Cardiac septum (tissue), 1 donor: Measurements from ENCODE around the gene KCNT1. TPM values are rescaled to one million over a fixed set of nuclear protein-coding genes. Genes with fewer than 3 reads are reported as not detected.

Experiments
- DNase-seq: peaks from one replicate; pipeline ENCODE4 v3.0.0-alpha.2; 2020; ENCODE audit warnings: low spot score
- intact Hi-C: fragments of 100-400 bp; cut with DNase I; formaldehyde crosslinking; loops from one replicate; pipeline ENCODE4 v1.14.0; 2022
- total RNA-seq: library from RNA; stranded (reverse); fragmentation: NEBNext Ultra II Directional; extraction: Animal tissue kit (Norgen Biotek cat#: 25700); gene quantifications from one replicate; pipeline ENCODE4 v1.2.1, GENCODE V29; 2021
- donor health status: DM: no; HTN: no; CAD: no.

Gene KCNT1
- total RNA-seq, 1 donor from 2014 or later = 1.2 TPM

DNA sequence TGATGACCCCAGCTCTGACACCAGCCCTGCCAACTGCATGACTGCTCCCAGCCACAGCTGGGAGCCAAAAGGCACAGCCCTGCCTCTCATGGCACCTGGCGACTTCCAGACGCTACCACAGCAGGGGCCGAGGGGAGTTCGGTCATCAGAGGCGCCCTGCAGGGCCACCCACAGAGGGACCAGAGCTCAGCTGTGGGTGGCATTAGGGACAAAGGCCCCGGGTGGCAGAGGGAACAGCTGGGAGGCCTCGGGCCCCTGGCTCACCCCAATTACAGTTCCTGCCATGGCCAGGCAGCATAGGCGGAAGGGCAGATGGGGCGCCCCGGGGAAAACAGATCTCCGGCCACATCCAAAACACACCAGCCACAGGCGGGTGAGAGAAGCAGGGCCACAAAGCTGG is 6.3 kb upstream of the KCNT1 start:
- intact Hi-C loops = no loop called here
- no peak for DNase-seq

DNA sequence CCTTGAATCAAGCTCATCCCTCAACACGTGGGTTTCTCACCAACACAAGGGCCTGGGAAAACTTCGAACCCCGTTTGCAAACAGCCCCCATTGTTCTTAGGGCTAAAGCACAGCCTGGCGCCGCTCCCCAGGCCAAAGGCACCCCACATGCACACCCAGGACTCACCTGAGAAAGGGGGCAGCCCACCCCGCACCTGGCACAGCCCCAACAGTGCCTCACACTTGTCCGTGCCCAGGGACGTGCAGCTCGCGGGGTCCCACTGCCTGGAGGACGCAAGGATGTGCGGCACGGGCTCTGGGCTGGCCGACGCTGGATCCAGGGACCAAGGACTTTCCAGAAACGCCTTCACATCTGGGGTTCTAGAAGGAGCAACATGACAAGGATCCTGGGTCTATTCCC is 5.5 kb upstream of the KCNT1 start:
- DNase-seq = no peak
- intact Hi-C loops = no loop called here

DNA sequence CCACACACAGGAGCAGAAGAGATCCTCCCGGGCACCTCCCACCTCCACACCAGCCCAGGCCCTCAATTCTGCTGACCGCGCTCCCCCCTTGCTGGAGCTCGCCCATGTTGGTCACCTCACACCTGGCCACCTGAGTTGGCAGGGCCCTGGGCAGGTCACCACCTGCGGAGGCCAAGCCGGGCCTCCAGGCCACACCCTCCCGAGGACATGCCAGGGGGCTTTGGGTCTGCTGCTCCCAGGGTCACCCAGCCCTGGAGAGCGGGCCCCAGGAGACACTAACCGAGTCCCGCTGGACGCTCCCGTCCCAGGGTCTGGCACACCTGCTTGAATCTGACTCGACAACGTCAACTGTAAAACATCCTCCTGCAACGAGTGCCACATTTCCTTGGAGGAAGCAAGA is 4.8 kb upstream of the KCNT1 start:
- no peak for DNase-seq
- intact Hi-C loops = no loop called here

- DNase-seq = no peak
- intact Hi-C loops = no loop called here
Observed at GRCh38 chr9:135698236-135698635, 3.7 kb upstream of the KCNT1 start.

- no peak for DNase-seq
- intact Hi-C loops = no loop called here
Observed at GRCh38 chr9:135698767-135699166, 3.2 kb upstream of the KCNT1 start.

GRCh38 chr9:135699440-135699839 is 2.5 kb upstream of the KCNT1 start, which contains the start of gene SOHLH1:
Gene SOHLH1, minus strand, starts transcription at chr9:135699481. Its CDS starts 14 bp downstream, at chr9:135699467.
- intact Hi-C loops = no loop called here
- DNase-seq = no peak

GRCh38 chr9:135700525-135700924 is 1.5 kb upstream of the KCNT1 start:
- DNase-seq = no peak
- intact Hi-C loops = loop anchor here (5.0 kb wide), 1 partner anchor 422 kb away; no protein-coding TSS in a partner anchor

DNA sequence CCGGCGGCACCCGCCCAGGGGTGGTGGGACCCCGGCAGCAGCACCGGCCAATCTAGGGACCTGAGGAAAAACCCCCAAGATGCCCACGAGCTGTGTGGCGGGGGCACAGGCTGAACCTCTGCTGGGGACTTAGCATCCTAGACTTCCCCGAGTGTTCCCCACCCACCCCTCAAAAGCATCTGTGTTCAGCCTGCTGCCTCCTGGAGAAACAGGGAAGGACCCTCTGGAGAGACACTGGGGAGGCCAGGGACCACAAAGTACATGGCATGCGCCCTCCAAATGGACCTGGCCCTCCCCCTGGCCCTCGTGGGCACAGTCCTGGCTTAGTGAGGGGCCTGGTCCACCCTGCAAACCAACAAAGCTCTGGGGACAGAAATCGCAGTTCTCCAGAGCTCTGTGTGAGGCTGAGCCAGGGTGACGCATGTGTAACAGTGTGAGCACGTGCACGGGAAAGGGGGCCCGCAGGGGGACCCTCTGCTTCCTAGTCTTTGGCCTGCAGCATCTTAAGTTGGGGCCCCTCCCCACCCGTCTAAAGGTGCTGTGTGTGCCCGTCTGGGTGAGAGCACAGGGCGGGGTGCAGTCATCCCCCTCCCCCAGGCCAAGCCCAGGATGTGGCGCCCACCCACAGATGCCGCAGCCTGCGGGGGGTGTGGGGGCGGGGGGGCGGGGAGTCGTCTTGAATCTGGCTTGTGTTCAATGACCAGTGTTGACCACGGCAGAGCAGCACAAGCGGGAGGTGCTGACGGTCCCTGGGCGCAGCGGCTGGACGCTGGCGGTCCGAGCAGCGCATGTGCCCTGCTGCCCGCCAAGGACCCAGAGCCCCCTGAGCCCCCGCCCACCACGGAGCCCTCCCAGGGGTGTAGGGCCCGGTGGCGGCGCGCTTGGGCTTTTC is 672 bp upstream of the KCNT1 start:
- no peak for DNase-seq
- intact Hi-C loops = loop anchor here (5.0 kb wide), 1 partner anchor 421 kb away; no protein-coding TSS in a partner anchor

GRCh38 chr9:135703726-135704125 is 1.7 kb downstream of the KCNT1 start:
- intact Hi-C loops = loop anchor here (5.0 kb wide), 1 partner anchor 419 kb away; no protein-coding TSS in a partner anchor
- no peak for DNase-seq

- no peak for DNase-seq
- intact Hi-C loops = loop anchor here (5.0 kb wide), 1 partner anchor 418 kb away; no protein-coding TSS in a partner anchor
Observed at GRCh38 chr9:135704483-135704882, 2.5 kb downstream of the KCNT1 start.

- no peak for DNase-seq
- intact Hi-C loops = no loop called here
Observed at GRCh38 chr9:135705376-135705775, 3.4 kb downstream of the KCNT1 start.

GRCh38 chr9:135706288-135706687 is 4.3 kb downstream of the KCNT1 start:
- intact Hi-C loops = no loop called here
- no peak for DNase-seq

DNA sequence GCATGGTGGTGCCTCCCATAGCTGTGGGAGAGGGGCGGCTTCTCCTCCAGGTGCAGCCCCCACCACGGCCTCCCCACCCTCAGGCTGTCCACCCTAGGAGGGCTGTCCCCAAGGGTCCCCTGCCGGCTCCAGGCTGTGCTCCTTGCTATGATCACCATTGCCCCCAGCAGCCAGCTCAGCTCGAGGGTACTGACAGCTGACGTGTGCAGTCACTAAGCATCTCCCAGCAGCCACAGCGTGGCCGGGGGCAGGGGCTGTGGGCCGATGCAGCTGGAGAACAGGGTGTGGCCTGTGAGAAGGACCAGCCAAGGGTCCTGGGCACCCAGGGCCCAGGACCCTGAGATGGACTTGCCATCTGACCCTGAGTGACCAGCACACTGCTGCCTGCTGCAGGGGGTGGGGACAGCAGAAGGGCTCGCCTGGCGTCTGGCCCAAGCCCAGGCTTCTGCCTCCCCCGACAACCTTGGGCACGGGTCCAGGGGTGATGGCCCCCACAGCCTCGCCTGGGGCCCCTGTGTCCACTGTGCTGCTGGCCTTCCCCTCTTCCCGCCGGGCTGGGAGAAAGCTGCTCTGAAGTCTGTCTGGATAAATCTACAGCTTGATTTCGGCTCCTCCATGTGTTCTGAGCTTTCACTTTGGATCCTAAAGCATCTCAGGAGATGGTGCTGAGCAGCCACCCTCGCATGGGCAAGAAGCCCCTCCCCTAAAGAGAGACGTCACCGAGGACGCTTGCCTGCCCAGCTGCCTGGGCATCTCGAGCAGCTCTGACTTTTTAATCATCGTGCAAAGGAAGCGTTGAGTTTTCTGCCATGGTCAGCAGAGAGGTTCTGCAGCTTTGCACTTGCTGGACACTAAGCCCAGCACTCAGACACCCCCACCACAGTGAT is 5.5 kb downstream of the KCNT1 start:
- intact Hi-C loops = no loop called here
- DNase-seq = no peak

- intact Hi-C loops = no loop called here
- DNase-seq = no peak
Observed at GRCh38 chr9:135708164-135708563, 6.2 kb downstream of the KCNT1 start.

- no peak for DNase-seq
Observed at GRCh38 chr9:135711391-135711790, 9.4 kb downstream of the KCNT1 start.

GRCh38 chr9:135711881-135712280 is 9.9 kb downstream of the KCNT1 start:
- intact Hi-C loops = no loop called here

More at GRCh38 chr9:135711391-135711790, 9.4 kb downstream of the KCNT1 start:
- intact Hi-C loops = no loop called here

GRCh38 chr9:135712613-135713295 is 10.8 kb downstream of the KCNT1 start:
- DNase-seq = no peak
- intact Hi-C loops = no loop called here

More at GRCh38 chr9:135711881-135712280, 9.9 kb downstream of the KCNT1 start:
- no peak for DNase-seq

DNA sequence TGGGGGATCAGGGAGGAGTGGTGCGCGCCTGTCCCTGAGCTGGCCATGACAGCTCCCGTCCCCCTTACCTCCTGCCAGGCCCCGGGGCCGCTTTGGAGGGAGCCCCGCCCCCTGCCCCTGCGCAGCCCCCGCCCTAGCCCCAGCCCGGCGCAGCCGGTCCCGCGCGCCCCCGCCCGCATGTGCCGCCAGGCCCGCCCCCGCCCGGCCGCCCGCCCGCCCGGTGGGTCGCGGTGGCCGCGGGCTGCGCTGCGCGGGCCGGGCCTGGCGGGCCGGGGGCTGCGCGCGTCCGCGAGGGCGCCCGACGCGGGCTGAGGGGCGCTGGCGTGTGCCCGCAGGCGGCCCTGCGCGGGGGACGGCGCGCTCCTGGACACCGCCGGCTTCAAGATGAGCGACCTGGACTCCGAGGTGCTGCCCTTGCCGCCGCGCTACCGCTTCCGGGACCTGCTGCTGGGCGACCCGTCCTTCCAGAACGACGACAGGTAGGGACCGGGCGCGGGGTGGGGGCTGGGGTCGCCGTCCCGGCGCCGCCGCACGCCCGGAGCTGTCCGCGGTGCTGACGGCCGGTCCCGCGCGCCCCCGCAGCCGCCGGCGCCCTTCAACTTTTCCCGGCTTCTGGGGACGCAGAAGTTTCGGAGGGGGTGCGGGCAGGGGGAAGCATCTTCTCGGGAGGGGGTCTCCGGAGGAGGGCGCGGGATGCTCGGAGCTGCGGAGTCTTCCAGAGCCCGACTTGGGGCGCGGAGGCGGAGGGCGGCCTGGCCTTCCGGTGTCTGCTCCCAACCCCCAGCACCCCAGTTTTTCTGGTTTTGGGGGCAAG is 12.5 kb downstream of the KCNT1 start:
- intact Hi-C loops = no loop called here
- DNase-seq = no peak
